Tibial nerve (tissue), 4 donors: Measurements from ENCODE around the gene FNDC3B. TPM values are rescaled to one million over a fixed set of nuclear protein-coding genes. Genes with fewer than 3 reads are reported as not detected.
A peak's percentile ranks its signal among the peaks of the same experiment; 100 is the strongest.

Experiments
- DNase-seq, 2 donors: peaks; one replicate each; pipeline ENCODE4 v3.0.0-alpha.2; 2019; ENCODE audit warnings: low spot score in 2 of 2
- H3K27ac ChIP-seq, 4 donors: fragments of 200-600 bp; sonication (generic) in 3 of 4; one replicate each; pipeline ENCODE4 v1.5.1; 2017 to 2019; ENCODE audit warnings: mild to moderate bottlenecking in 1 of 4
- H3K27me3 ChIP-seq, 2 donors: fragments of 200-600 bp; sonication (generic) in 1 of 2; one replicate each; pipeline versions ENCODE4 v1.5.1 to v1.6.0; 2017 to 2019
- H3K36me3 ChIP-seq, 3 donors: fragments of 200-600 bp; sonication (generic); one replicate each; pipeline ENCODE4 v1.5.1; 2018 to 2019
- H3K4me1 ChIP-seq, 4 donors: fragments of 200-600 bp; sonication (generic) in 3 of 4; one replicate each; pipeline ENCODE4 v1.5.1; 2017 to 2019
- H3K4me3 ChIP-seq, 4 donors: fragments of 200-600 bp; sonication (generic) in 3 of 4; one replicate each; pipeline ENCODE4 v1.5.1; 2017 to 2019; ENCODE audit warnings: mild to moderate bottlenecking in 1 of 4, moderate library complexity in 1 of 4
- H3K9me3 ChIP-seq, 4 donors: fragments of 200-600 bp; sonication (generic) in 3 of 4; one replicate each; pipeline ENCODE4 v1.5.1; 2017 to 2019
- CTCF ChIP-seq, 5 experiments: fragments of 200-600 bp in 3 of 5; fragments of 450-650 bp in 2 of 5; sonication (generic) in 3 of 5; IDR thresholded peaks; one replicate each; pipeline ENCODE4 v1.5.1; 2016 to 2019; ENCODE audit warnings: antibody characterized with exemption in 5 of 5, mild to moderate bottlenecking in 3 of 5, moderate library complexity in 2 of 5
- EP300 ChIP-seq, 2 donors: sonication (generic); formaldehyde crosslinking; IDR thresholded peaks; one replicate each; pipeline ENCODE4 v1.6.1; 2017; ENCODE audit warnings: antibody characterized with exemption in 2 of 2, mild to moderate bottlenecking in 1 of 2
- POLR2A ChIP-seq, 2 donors: fragments of 450-650 bp; IDR thresholded peaks; one replicate each; pipeline ENCODE4 v1.6.1; 2017; ENCODE audit warnings: antibody characterized with exemption in 2 of 2, mild to moderate bottlenecking in 2 of 2, moderate library complexity in 2 of 2
- WGBS, 2 donors: methylation state at CpG; one replicate each; pipeline ENCODE4 v1.1.5; 2018; 5-methylcytosine and 5-hydroxymethylcytosine counted together
- total RNA-seq, 4 donors: library from RNA; depleted of rRNA; stranded (reverse); fragments of >200 nt; gene quantifications; one replicate each; pipeline ENCODE4 v1.1.0, GENCODE V29; 2016

FNDC3B gene
- total RNA-seq, 4 donors from 2014 or later = 87.5 to 106 (median 95.7) TPM

- H3K36me3 ChIP-seq = peaks cover 0 to 12% (median 0%) of the 10 kb centered on the region in 3 donors
- H3K4me3 ChIP-seq = no peak overlapping the region
- peaks cover 0 to 72% (median 33%) of the 10 kb centered on the region in 4 donors for H3K4me1 ChIP-seq
- no peaks in the 10 kb centered on the region for H3K27me3 ChIP-seq
- DNase-seq = no peak
- peak overlapping the region; percentile 19 to 88 (median 60) for H3K27ac ChIP-seq
- TF ChIP-seq EP300 (IDR thresholded peaks at IDR 0.05) = no peak
- TF ChIP-seq POLR2A (IDR thresholded peaks at IDR 0.05) = no peak
- no peak for TF ChIP-seq CTCF (IDR thresholded peaks at IDR 0.05)
- no peaks in the 10 kb centered on the region for H3K9me3 ChIP-seq
- 73 to 94% methylated on average over 2 of the region's 2 CpGs for WGBS, 2 donors
Measured at GRCh38 chr3:172127141-172127540, 87.8 kb downstream of the FNDC3B start.

GRCh38 chr3:172127929-172128580, 88.7 kb downstream of the FNDC3B start:
- Histone ChIP-seq H3K4me3 (no peak overlapping the region), H3K9me3 (no peaks in the 10 kb centered on the region), H3K27ac (peak overlapping the region in 2 of 4 donors; percentile 86 to 88), H3K36me3 (peaks cover 0 to 8% (median 0%) of the 10 kb centered on the region in 3 donors), H3K27me3 (no peaks in the 10 kb centered on the region), H3K4me1 (peaks cover 0 to 66% (median 33%) of the 10 kb centered on the region in 4 donors)
- WGBS, 2 donors = 97 to 99% methylated on average over 6 of the region's 6 CpGs
- no peak for DNase-seq
- TF ChIP-seq EP300 (IDR thresholded peaks at IDR 0.05) = no peak
- no peak for TF ChIP-seq POLR2A (IDR thresholded peaks at IDR 0.05)
- no peak for TF ChIP-seq CTCF (IDR thresholded peaks at IDR 0.05)

- Histone ChIP-seq H3K9me3 (no peaks in the 10 kb centered on the region), H3K36me3 (peaks cover 0 to 6% (median 0%) of the 10 kb centered on the region in 3 donors), H3K27ac (peak overlapping the region in 2 of 4 donors; percentile 86 to 88), H3K4me3 (no peak overlapping the region), H3K4me1 (peaks cover 0 to 68% (median 33%) of the 10 kb centered on the region in 4 donors), H3K27me3 (no peaks in the 10 kb centered on the region)
- DNase-seq = no peak
- 96 to 97% methylated on average over 9 of the region's 9 CpGs for WGBS, 2 donors
- TF ChIP-seq CTCF (IDR thresholded peaks at IDR 0.05) = no peak
- TF ChIP-seq EP300 (IDR thresholded peaks at IDR 0.05) = no peak
- no peak for TF ChIP-seq POLR2A (IDR thresholded peaks at IDR 0.05)
Measured at GRCh38 chr3:172128858-172129257, 89.5 kb downstream of the FNDC3B start.

GRCh38 chr3:172129498-172129849, 90.1 kb downstream of the FNDC3B start:
- Histone ChIP-seq H3K36me3 (peaks cover 0 to under 1% (median 0%) of the 10 kb centered on the region in 3 donors), H3K4me3 (no peak overlapping the region), H3K27ac (peak overlapping the region in 2 of 4 donors; percentile 86 to 88), H3K4me1 (peaks cover 0 to 72% (median 34%) of the 10 kb centered on the region in 4 donors), H3K27me3 (no peaks in the 10 kb centered on the region), H3K9me3 (no peaks in the 10 kb centered on the region)
- WGBS, 2 donors = 23 to 28% methylated on average over 1 of the region's 1 CpG
- no peak for DNase-seq
- TF ChIP-seq CTCF (IDR thresholded peaks at IDR 0.05) (no peak), POLR2A (IDR thresholded peaks at IDR 0.05) (no peak), EP300 (IDR thresholded peaks at IDR 0.05) (no peak)

GRCh38 chr3:172129850-172130716, 90.7 kb downstream of the FNDC3B start:
- Histone ChIP-seq H3K27ac (peak overlapping the region; percentile 18 to 88 (median 74)), H3K9me3 (no peaks in the 10 kb centered on the region), H3K27me3 (no peaks in the 10 kb centered on the region), H3K4me3 (no peak overlapping the region), H3K36me3 (no peaks in the 10 kb centered on the region), H3K4me1 (peaks cover 0 to 72% (median 37%) of the 10 kb centered on the region in 4 donors)
- WGBS, 2 donors = 52 to 54% methylated on average over 16 of the region's 16 CpGs
- TF ChIP-seq EP300 (IDR thresholded peaks at IDR 0.05) = peak in 1 of 2 donors; percentile 94
- no peak for TF ChIP-seq POLR2A (IDR thresholded peaks at IDR 0.05)
- peak; percentile 81 to 92 for DNase-seq
